Caco-2 (cell line): ENCODE results near the gene BBLN. TPM values are rescaled to one million over a fixed set of nuclear protein-coding genes. Genes with fewer than 3 reads are reported as not detected.

Experiments
- BruUV-seq: library from RNA; stranded (reverse); fragments of 400-500 nt; replicated peaks from 2 replicates; lab custom pipeline; 2021; lab: Mats Ljungman, UMichigan
- CTCF ChIA-PET: fragments of 300-600 bp; sonication (Branson Sonifier 250); formaldehyde crosslinking; loops from one replicate; lab custom pipeline; 2022; ENCODE audit warnings: antibody characterized with exemption; lab: Charles Lee
- POLR2A ChIA-PET: fragments of 300-600 bp; sonication (Branson Sonifier 250); formaldehyde crosslinking; loops from one replicate; lab custom pipeline; 2022; ENCODE audit warnings: antibody characterized with exemption; lab: Charles Lee
- DNase-seq, 2 experiments: peaks; one replicate each; pipeline versions ENCODE4 v3.0.0 to v3.0.0-alpha.2; 2020 to 2022
- H3K27me3 ChIP-seq: replicated peaks from 2 replicates; pipeline ENCODE4 v1.6.0; 2011; ENCODE audit warnings: low read length; ENCODE audit not compliant: control insufficient read depth, insufficient read depth
- H3K36me3 ChIP-seq: 2 replicates; pipeline ENCODE4 v1.5.1; 2011; ENCODE audit warnings: low read length; ENCODE audit not compliant: control insufficient read depth, insufficient read depth
- H3K4me1 ChIP-seq: fragments of 250-450 bp; sonication (Bioruptor Pico); 2 replicates; pipeline ENCODE4 v1.5.1; 2020; ENCODE audit warnings: mild to moderate bottlenecking
- H3K4me3 ChIP-seq: 2 replicates; pipeline ENCODE4 v1.5.1; 2011; ENCODE audit warnings: low read depth, mild to moderate bottlenecking, control low read depth, low read length
- H3K9me3 ChIP-seq: fragments of 250-450 bp; sonication (Bioruptor Pico); 2 replicates; pipeline ENCODE4 v1.5.1; 2020; ENCODE audit warnings: mild to moderate bottlenecking, moderate library complexity
- H3K27ac Mint-ChIP-seq: one replicate; pipeline ENCODE4 v1.8.0; 2022; ENCODE audit warnings: mixed read lengths; ENCODE audit not compliant: unreplicated experiment
- H3K27me3 Mint-ChIP-seq: one replicate; pipeline ENCODE4 v1.8.0; 2022; ENCODE audit warnings: mixed read lengths; ENCODE audit not compliant: insufficient read depth, unreplicated experiment
- H3K36me3 Mint-ChIP-seq: one replicate; pipeline ENCODE4 v1.8.0; 2022; ENCODE audit warnings: mild to moderate bottlenecking, mixed read lengths; ENCODE audit not compliant: insufficient read depth, unreplicated experiment
- H3K4me1 Mint-ChIP-seq: one replicate; pipeline ENCODE4 v1.8.0; 2022; ENCODE audit warnings: low read depth, mixed read lengths; ENCODE audit not compliant: unreplicated experiment
- H3K4me3 Mint-ChIP-seq: one replicate; pipeline ENCODE4 v1.8.0; 2022; ENCODE audit warnings: mild to moderate bottlenecking, moderate library complexity, mixed read lengths; ENCODE audit not compliant: unreplicated experiment
- H3K9me3 Mint-ChIP-seq: one replicate; pipeline ENCODE4 v1.8.0; 2022; ENCODE audit warnings: mixed read lengths; ENCODE audit not compliant: unreplicated experiment
- CTCF ChIP-seq, 2 experiments: fragments of 200-600 bp in 1 of 2; IDR thresholded peaks; 1 replicate in 1 of 2; 2 replicates in 1 of 2; pipeline versions ENCODE4 v1.5.1 to v1.8.0; 2011 to 2022; ENCODE audit warnings: antibody characterized with exemption in 1 of 2, control low read depth in 1 of 2, inconsistent platforms in 1 of 2, low read depth in 1 of 2, low read length in 1 of 2, mild to moderate bottlenecking in 1 of 2, moderate library complexity in 1 of 2; ENCODE audit not compliant: insufficient read depth in 1 of 2, severe bottlenecking in 1 of 2, unreplicated experiment in 1 of 2
- intact Hi-C: fragments of 100-400 bp; cut with micrococcal nuclease; formaldehyde crosslinking; loops from one replicate; pipeline ENCODE4 v1.10.0; 2022; ENCODE audit not compliant: unreplicated experiment
- total RNA-seq: library from RNA; stranded (reverse); gene quantifications from 2 replicates; pipeline ENCODE4 v1.2.3, GENCODE V29; 2022

Gene BBLN
- total RNA-seq, 1 experiment from 2014 or later = 34.2 TPM

DNA sequence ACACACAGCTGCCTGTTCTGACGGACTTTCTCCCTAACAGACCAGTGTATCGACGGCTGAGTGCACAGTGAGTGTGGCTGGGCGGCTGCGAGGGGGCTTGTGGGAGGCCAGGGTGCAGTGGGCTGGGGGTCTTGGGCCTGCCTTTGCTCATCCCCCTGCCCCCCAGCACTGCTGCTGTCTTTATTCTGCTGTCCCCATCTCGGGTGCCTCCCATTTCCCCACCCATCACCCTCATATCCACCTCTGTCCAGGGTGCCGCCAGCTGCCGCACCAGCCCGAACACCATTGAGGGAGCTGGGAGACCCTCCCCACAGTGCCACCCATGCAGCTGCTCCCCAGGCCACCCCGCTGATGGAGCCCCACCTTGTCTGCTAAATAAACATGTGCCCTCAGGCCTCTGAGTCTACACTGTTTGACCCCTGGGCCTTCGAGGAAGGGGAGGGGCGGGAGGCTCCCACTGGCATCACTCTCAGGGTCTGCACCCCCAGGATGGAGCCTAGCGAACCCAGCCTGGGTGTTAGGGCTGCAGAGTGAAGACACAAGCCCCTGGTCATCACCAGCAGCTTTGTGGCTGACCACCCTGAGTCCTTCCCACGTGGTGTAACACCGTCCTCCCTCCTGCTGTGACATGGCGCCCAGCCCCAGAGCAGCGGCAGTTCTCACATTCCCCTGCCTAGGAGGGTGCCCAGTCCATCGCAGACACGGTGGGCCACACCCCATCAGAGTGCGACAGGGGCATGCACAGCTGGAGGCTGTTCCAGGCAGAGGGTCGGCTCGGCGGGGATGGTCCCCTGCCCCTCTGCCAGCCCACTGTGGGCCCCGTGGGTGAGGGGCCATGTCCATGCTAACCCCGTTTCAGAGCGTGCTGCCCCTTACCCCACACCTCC is 6.8 kb upstream of the BBLN start:
- Histone ChIP-seq H3K4me1 (no peaks in the 10 kb centered on the region), H3K9me3 (no peaks in the 10 kb centered on the region), H3K27me3 (no peaks in the 10 kb centered on the region), H3K36me3 (no peaks in the 10 kb centered on the region), H3K4me3 (no peak overlapping the region)
- Mint-ChIP-seq H3K27me3 (no peaks in the 10 kb centered on the region), H3K27ac (no peak overlapping the region), H3K4me1 (no peaks in the 10 kb centered on the region), H3K36me3 (no peaks in the 10 kb centered on the region), H3K9me3 (no peaks in the 10 kb centered on the region), H3K4me3 (no peak overlapping the region)
- POLR2A ChIA-PET = no interaction called here
- TF ChIP-seq CTCF (IDR thresholded peaks at IDR 0.05; ENCODE audit: insufficient read depth in 1 of 2, low read depth in 1 of 2, low read length in 1 of 2, severe bottlenecking in 1 of 2, unreplicated experiment in 1 of 2) = no peak
- no TSS peak for BruUV-seq
- DNase-seq = peak in 1 of 2 experiments; percentile 38
- CTCF ChIA-PET = no interaction called here
- intact Hi-C loops = no loop called here

DNA sequence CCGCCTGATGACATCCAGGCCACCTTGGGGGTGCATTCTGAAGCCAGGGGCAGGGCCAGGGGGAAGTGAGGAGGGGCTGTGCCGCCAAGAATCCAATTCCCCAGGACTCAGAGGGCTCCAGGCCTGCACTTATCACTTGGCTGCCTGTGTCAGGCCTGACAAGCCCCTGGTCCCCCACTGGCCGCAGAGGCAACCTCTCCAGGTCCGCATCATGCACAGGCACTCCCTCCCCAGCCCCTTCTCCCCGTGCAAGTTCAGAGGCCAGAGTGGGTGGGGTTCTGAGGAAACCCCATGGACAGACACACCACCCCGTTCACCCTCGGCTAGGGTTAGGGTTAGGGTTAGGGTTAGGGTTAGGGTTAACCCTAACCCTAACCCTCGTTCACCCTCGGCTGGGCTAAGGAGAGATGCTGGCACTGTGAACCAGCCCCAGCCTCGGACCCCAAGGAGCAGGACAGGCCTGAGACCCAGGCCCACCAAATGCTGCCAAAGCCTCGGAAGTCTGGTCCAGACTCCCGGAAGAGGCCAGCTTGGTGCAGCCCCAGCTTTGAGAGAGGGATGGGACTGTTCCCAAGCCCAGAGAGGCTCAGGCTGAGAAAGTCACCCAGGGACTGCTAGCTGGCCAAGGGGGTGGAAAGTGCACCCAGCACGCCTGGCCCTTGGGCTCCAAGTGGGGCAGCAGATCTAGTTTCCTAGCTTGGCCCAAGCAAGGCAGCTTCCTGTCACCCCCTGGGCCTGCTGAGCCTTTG is 5.9 kb upstream of the BBLN start:
- intact Hi-C loops = no loop called here

More for the DNA sequence above, 5.9 kb upstream of the BBLN start:
- Histone ChIP-seq H3K9me3 (no peaks in the 10 kb centered on the region), H3K4me3 (no peak overlapping the region), H3K27me3 (no peaks in the 10 kb centered on the region), H3K36me3 (no peaks in the 10 kb centered on the region), H3K4me1 (no peaks in the 10 kb centered on the region)
- H3K36me3 Mint-ChIP-seq = no peaks in the 10 kb centered on the region
- no peak overlapping the region for H3K4me3 Mint-ChIP-seq
- POLR2A ChIA-PET = no interaction called here
- no peak for TF ChIP-seq CTCF (IDR thresholded peaks at IDR 0.05; ENCODE audit: insufficient read depth in 1 of 2, low read depth in 1 of 2, low read length in 1 of 2, severe bottlenecking in 1 of 2, unreplicated experiment in 1 of 2)
- H3K4me1 Mint-ChIP-seq = no peaks in the 10 kb centered on the region
- no TSS peak for BruUV-seq
- peak in 1 of 2 experiments; percentile 30 for DNase-seq
- no peaks in the 10 kb centered on the region for H3K27me3 Mint-ChIP-seq
- no peak overlapping the region for H3K27ac Mint-ChIP-seq
- CTCF ChIA-PET = no interaction called here
- H3K9me3 Mint-ChIP-seq = no peaks in the 10 kb centered on the region
